Activated T-cell treated with anti-CD3 and anti-CD28 coated beads, Interleukin-2, amount 50 U/mL, for 24 hours (primary cell): ENCODE data around the gene UGCG.
"Not testable (repeated sequence)": the region's sequence is repeated elsewhere in the genome, so short reads cannot be mapped to it uniquely, and the experiment has no call there.

Source experiments
- DNase-seq: peaks from one replicate; pipeline ENCODE4 v3.0.0-alpha.2; 2020
- H3K27ac Mint-ChIP-seq: 2 replicates; pipeline ENCODE4 v1.8.0; 2020; ENCODE audit warnings: mild to moderate bottlenecking, mixed read lengths
- H3K27me3 Mint-ChIP-seq: 2 replicates; pipeline ENCODE4 v1.8.0; 2020; ENCODE audit warnings: mixed read lengths
- H3K36me3 Mint-ChIP-seq: 2 replicates; pipeline ENCODE4 v1.8.0; 2020; ENCODE audit warnings: low read depth, mixed read lengths
- H3K4me1 Mint-ChIP-seq: 2 replicates; pipeline ENCODE4 v1.8.0; 2020; ENCODE audit warnings: low read depth, mixed read lengths
- H3K4me3 Mint-ChIP-seq: 2 replicates; pipeline ENCODE4 v1.8.0; 2020; ENCODE audit warnings: mild to moderate bottlenecking, moderate library complexity, mixed read lengths
- H3K9me3 Mint-ChIP-seq: 2 replicates; pipeline ENCODE4 v1.8.0; 2020; ENCODE audit warnings: mixed read lengths

Gene UGCG

GRCh38 chr9:111875291-111875690, 21.3 kb upstream of the UGCG start:
- not testable (repeated sequence) for DNase-seq, H3K36me3 Mint-ChIP-seq, H3K27me3 Mint-ChIP-seq

DNA sequence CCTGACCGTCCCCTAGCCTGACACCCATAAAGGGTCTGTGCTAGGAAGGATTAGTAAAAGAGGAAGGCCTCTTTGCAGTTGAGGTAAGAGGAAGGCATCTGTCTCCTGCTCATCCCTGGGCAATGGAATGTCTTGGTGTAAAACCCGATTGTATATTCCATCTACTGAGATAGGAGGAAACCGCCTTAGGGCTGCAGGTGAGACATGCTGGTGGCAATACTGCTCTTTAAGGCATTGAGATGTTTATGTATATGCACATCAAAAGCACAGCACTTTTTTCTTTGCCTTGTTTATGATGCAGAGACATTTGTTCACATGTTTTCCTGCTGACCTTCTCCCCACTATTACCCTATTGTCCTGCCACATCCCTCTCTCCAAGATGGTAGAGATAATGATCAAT, 20.9 kb upstream of the UGCG start:
- not testable (repeated sequence) for DNase-seq, H3K4me1 Mint-ChIP-seq, H3K27ac Mint-ChIP-seq, H3K27me3 Mint-ChIP-seq, H3K36me3 Mint-ChIP-seq, H3K4me3 Mint-ChIP-seq, H3K9me3 Mint-ChIP-seq

More at GRCh38 chr9:111875291-111875690, 21.3 kb upstream of the UGCG start:
- H3K27ac Mint-ChIP-seq, H3K9me3 Mint-ChIP-seq, H3K4me3 Mint-ChIP-seq: not testable (repeated sequence)
- peaks cover 13% of the 10 kb centered on the region for H3K4me1 Mint-ChIP-seq

- Mint-ChIP-seq H3K4me3 (no peak overlapping the region), H3K27me3 (no peaks in the 10 kb centered on the region), H3K36me3 (no peaks in the 10 kb centered on the region), H3K9me3 (peaks cover 4% of the 10 kb centered on the region), H3K4me1 (peaks cover 5% of the 10 kb centered on the region), H3K27ac (no peak overlapping the region)
- DNase-seq: no peak
These were observed 20.4 kb upstream of the UGCG start for GRCh38 chr9:111876179-111876578.

DNA sequence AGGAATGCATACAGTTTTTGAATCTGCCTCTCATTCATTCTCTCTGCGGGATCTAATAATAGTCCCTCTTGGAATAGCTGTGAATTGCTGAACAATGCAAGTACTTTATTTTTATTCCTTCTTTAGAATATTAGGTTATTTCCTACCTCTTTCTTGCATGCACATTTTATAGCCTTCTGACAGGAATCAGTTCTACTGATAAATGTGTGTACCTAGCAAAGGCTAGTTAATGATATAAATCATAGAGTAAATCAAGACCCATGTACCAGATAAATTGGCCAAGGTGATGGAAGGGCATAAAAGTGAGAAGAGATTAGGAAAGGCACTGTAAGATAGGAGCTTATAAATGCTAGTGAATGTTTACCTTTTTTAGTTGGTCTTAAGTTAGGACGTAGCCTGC, 19.2 kb upstream of the UGCG start:
- no peak overlapping the region for H3K27ac Mint-ChIP-seq
- H3K4me3 Mint-ChIP-seq: no peak overlapping the region
- DNase-seq: no peak
- no peaks in the 10 kb centered on the region for H3K27me3 Mint-ChIP-seq
- H3K9me3 Mint-ChIP-seq: peaks cover 9% of the 10 kb centered on the region
- H3K4me1 Mint-ChIP-seq: no peaks in the 10 kb centered on the region
- no peaks in the 10 kb centered on the region for H3K36me3 Mint-ChIP-seq

DNA sequence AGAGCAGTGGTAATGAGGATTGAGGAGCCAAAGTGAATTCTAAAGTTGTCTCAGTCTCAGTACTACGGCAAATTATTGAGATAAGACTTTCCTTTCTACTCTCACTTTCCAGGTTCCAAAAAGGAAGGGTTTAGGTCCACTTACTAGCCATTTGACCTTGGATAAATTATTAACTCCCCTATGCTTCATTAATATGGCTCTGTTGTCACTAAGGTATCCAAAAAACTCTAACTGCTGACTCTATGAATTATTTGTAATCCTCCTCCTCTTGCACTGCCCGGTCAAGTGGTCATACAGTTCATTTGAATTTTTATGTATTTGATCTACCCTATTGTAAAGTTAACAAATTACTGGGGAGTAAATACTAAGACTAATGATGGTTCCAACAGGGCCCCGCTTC, 17.7 kb upstream of the UGCG start:
- Mint-ChIP-seq H3K27ac (no peak overlapping the region), H3K36me3 (no peaks in the 10 kb centered on the region), H3K27me3 (no peaks in the 10 kb centered on the region), H3K9me3 (peaks cover 9% of the 10 kb centered on the region), H3K4me3 (no peak overlapping the region), H3K4me1 (no peaks in the 10 kb centered on the region)
- no peak for DNase-seq

GRCh38 chr9:111886983-111887718, 9.5 kb upstream of the UGCG start:
- no peak for DNase-seq
- Mint-ChIP-seq H3K27ac (no peak overlapping the region), H3K4me3 (no peak overlapping the region), H3K4me1 (peaks cover 8% of the 10 kb centered on the region), H3K9me3 (peaks cover 1% of the 10 kb centered on the region), H3K27me3 (no peaks in the 10 kb centered on the region), H3K36me3 (no peaks in the 10 kb centered on the region)

DNA sequence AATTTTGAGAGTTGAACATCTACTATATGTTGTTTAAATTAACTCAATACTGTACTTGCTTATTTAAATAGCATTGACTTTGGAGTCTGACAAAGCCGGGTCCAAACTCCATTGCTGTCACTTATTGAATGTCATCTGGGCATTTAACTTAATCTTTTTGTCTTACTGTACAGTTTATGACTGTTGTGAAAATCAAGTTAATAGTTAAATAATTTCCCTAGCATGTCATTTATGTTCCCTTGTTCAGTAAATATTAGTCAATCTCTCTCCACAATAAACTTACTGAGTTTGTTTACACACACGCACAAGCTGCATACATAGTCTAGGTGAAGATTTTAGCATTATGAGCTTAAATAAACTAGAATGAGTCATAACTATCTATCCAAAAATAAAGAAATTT, 6.3 kb upstream of the UGCG start:
- H3K9me3 Mint-ChIP-seq: no peaks in the 10 kb centered on the region
- H3K4me1 Mint-ChIP-seq: peaks cover 21% of the 10 kb centered on the region
- no peak overlapping the region for H3K4me3 Mint-ChIP-seq
- H3K27ac Mint-ChIP-seq: no peak overlapping the region
- no peaks in the 10 kb centered on the region for H3K27me3 Mint-ChIP-seq
- no peaks in the 10 kb centered on the region for H3K36me3 Mint-ChIP-seq
- no peak for DNase-seq

DNA sequence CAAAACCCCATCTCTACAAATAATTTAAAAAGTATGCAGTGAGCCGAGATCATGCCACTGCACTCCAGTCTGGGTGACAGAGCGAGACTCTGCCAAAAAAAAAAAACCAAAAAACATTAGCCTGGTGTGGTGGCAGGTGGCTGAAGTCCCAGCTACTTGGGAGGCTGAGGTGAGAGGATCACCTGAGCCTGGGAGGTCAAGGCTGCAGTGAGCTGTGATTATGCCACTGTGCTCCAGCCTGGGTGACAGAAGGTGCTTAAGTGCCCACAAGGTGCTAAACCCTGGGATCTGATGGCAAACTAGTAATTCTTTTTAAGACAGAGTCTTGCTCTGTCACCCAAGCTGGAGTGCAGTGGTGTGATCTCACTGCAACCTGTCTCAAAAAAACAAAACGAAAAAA, 5.7 kb upstream of the UGCG start:
- H3K4me3 Mint-ChIP-seq, DNase-seq, H3K36me3 Mint-ChIP-seq, H3K27ac Mint-ChIP-seq, H3K9me3 Mint-ChIP-seq, H3K27me3 Mint-ChIP-seq: not testable (repeated sequence)
- H3K4me1 Mint-ChIP-seq: peaks cover 25% of the 10 kb centered on the region

GRCh38 chr9:111891910-111892499, 4.6 kb upstream of the UGCG start:
- Mint-ChIP-seq H3K9me3 (no peaks in the 10 kb centered on the region), H3K4me1 (peaks cover 28% of the 10 kb centered on the region), H3K27ac (no peak overlapping the region), H3K27me3 (no peaks in the 10 kb centered on the region), H3K4me3 (no peak overlapping the region), H3K36me3 (peaks cover 2% of the 10 kb centered on the region)
- DNase-seq: no peak

DNA sequence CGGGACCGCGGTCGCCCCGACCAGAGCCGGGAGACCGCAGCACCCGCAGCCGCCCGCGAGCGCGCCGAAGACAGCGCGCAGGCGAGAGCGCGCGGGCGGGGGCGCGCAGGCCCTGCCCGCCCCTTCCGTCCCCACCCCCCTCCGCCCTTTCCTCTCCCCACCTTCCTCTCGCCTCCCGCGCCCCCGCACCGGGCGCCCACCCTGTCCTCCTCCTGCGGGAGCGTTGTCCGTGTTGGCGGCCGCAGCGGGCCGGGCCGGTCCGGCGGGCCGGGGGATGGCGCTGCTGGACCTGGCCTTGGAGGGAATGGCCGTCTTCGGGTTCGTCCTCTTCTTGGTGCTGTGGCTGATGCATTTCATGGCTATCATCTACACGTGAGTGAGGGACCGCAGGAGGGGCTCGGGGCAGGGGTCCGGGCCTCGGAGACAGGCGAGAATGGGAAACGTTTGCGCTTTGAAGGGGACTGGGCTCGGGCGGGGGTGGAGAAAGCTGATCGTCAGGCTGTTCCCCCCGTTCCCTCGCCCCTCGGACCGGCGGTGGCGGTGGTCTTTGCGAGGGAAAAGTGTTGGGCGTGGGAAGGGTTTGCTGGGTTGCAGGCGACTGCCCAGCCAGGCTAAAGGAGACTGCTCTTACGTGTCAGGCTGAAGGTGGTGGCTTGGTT, 457 bp downstream of the UGCG start:
- Mint-ChIP-seq H3K4me1 (peaks cover 21% of the 10 kb centered on the region), H3K36me3 (peaks cover 2% of the 10 kb centered on the region), H3K4me3 (peak overlapping the region; percentile 89), H3K27ac (no peak overlapping the region), H3K27me3 (no peaks in the 10 kb centered on the region), H3K9me3 (no peaks in the 10 kb centered on the region)
- no peak for DNase-seq

DNA sequence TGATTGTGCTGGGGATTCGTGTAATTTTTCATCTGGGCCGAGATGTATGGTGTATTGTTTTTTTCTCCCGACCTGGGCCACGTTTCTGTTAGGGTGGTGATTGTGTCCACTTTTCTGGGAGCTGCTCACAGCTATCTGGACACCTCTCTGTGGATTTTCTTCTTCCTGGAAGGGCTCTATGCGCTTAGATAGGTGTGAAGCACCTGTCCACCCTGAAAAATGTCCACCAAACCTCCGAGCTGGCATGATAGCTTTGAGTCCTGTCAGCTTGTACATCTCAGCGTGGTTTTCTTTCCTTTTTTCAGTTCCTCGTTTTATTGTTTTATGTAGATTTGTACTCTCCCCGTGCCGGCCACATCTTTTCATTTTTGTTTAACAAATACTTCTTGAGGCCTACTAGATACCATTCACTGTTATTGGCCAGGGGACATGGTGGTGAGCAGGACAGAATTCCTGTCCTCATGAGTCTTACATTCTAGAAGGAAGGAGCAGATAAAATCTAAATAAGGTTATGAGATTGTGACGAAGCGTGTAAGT, 1.1 kb downstream of the UGCG start:
- H3K4me3 Mint-ChIP-seq: no peak overlapping the region
- no peaks in the 10 kb centered on the region for H3K27me3 Mint-ChIP-seq
- H3K9me3 Mint-ChIP-seq: no peaks in the 10 kb centered on the region
- H3K4me1 Mint-ChIP-seq: peaks cover 15% of the 10 kb centered on the region
- H3K27ac Mint-ChIP-seq: no peak overlapping the region
- no peak for DNase-seq
- peaks cover 2% of the 10 kb centered on the region for H3K36me3 Mint-ChIP-seq

GRCh38 chr9:111898331-111899096, 1.9 kb downstream of the UGCG start:
- Mint-ChIP-seq H3K27ac (no peak overlapping the region), H3K4me1 (peaks cover 13% of the 10 kb centered on the region), H3K9me3 (no peaks in the 10 kb centered on the region), H3K36me3 (peaks cover 2% of the 10 kb centered on the region), H3K27me3 (no peaks in the 10 kb centered on the region), H3K4me3 (no peak overlapping the region)
- DNase-seq: no peak

GRCh38 chr9:111900151-111900857, 3.7 kb downstream of the UGCG start:
- H3K9me3 Mint-ChIP-seq: no peaks in the 10 kb centered on the region
- no peak overlapping the region for H3K27ac Mint-ChIP-seq
- no peak overlapping the region for H3K4me3 Mint-ChIP-seq
- no peaks in the 10 kb centered on the region for H3K27me3 Mint-ChIP-seq
- peaks cover 19% of the 10 kb centered on the region for H3K4me1 Mint-ChIP-seq
- DNase-seq: no peak
- H3K36me3 Mint-ChIP-seq: peaks cover 5% of the 10 kb centered on the region
